Neural cell (in vitro differentiated cells): Measurements from ENCODE around the gene AS3MT.

Experiments used
- EZH2 ChIP-seq: fragments of 200-600, 300-800 bp; shearing (Covaris generic), sonication (generic); IDR thresholded peaks from 2 replicates; pipeline ENCODE4 v1.6.1; 2014; ENCODE audit warnings: antibody characterized with exemption, low read length, borderline replicate concordance, mild to moderate bottlenecking; ENCODE audit not compliant: insufficient read depth, poor library complexity, severe bottlenecking
- POLR2AphosphoS5 ChIP-seq: IDR thresholded peaks from 2 replicates; pipeline ENCODE4 v1.6.1; 2012
- REST ChIP-seq: IDR thresholded peaks from 2 replicates; pipeline ENCODE4 v1.6.1; 2012; ENCODE audit warnings: borderline replicate concordance
- SMC3 ChIP-seq: fragments of 450-650 bp; conservative IDR thresholded peaks from 2 replicates; pipeline ENCODE4 v1.6.1; 2014; ENCODE audit warnings: antibody characterized with exemption, mild to moderate bottlenecking, moderate library complexity; ENCODE audit not compliant: poor library complexity
- TF ChIP-seq, protein P1 (sequence below): fragments of 450-650 bp; IDR thresholded peaks from 2 replicates; pipeline ENCODE4 v1.5.1; 2014; ENCODE audit warnings: antibody characterized with exemption, mild to moderate bottlenecking, moderate library complexity; ENCODE audit not compliant: poor library complexity, severe bottlenecking

GRCh38 chr10:102914781-102915180 is 45.5 kb downstream of the AS3MT start:
- no peak for TF ChIP-seq REST
- TF ChIP-seq, protein P1, sequence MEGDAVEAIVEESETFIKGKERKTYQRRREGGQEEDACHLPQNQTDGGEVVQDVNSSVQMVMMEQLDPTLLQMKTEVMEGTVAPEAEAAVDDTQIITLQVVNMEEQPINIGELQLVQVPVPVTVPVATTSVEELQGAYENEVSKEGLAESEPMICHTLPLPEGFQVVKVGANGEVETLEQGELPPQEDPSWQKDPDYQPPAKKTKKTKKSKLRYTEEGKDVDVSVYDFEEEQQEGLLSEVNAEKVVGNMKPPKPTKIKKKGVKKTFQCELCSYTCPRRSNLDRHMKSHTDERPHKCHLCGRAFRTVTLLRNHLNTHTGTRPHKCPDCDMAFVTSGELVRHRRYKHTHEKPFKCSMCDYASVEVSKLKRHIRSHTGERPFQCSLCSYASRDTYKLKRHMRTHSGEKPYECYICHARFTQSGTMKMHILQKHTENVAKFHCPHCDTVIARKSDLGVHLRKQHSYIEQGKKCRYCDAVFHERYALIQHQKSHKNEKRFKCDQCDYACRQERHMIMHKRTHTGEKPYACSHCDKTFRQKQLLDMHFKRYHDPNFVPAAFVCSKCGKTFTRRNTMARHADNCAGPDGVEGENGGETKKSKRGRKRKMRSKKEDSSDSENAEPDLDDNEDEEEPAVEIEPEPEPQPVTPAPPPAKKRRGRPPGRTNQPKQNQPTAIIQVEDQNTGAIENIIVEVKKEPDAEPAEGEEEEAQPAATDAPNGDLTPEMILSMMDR, result no peak
- no peak for TF ChIP-seq POLR2AphosphoS5
- no peak for TF ChIP-seq EZH2
- TF ChIP-seq SMC3, result no peak
